ENCODE measurements around the gene SUCLA2.
A peak's percentile ranks its signal among the peaks of the same experiment; 100 is the strongest.

SUCLA2 gene

DNA sequence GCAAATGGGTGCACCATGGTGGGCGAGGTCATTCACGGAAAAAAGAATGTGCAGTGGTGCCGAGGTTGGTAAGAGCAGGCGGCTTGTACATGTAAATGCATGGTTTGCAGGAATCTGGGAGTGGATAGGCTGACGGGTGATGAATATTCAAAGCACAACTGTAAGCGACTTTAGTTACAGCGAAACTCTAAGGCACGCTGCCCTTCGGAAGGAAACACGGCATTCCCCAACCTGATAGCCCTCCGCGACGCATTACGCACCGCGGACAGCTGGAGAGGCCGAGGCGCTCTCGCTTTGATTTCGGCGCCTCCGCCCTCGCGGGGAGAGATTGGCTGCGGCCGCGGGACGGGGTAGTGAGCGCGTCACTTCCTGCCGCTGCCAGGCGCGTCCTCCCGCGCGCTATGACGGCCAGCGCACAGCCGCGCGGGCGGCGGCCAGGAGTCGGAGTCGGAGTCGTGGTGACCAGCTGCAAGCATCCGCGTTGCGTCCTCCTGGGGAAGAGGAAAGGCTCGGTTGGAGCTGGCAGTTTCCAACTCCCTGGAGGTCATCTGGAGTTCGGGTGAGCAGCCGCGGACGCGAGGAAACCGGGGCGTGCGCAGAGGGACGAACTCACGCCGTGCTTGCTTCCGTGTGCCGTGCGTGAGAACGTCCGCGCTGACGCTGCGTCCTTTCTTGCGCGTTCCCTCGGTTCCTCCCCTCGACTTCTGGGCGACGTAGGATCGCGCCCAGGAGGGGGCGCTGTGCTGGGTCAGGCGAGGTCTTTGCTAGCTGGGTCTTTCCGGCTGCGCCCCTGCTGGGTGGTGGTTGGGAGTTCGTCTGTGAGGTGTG lies 36.5 kb upstream of the SUCLA2 start, which contains the start of gene NUDT15:
TSS of gene NUDT15 (plus strand) at position 381 of the 828 bp plus-strand sequence. CDS start at position 402, 21 bp downstream.
- peak within 1 kb of the TSS; percentile 95 for H3K27ac ChIP-seq

DNA sequence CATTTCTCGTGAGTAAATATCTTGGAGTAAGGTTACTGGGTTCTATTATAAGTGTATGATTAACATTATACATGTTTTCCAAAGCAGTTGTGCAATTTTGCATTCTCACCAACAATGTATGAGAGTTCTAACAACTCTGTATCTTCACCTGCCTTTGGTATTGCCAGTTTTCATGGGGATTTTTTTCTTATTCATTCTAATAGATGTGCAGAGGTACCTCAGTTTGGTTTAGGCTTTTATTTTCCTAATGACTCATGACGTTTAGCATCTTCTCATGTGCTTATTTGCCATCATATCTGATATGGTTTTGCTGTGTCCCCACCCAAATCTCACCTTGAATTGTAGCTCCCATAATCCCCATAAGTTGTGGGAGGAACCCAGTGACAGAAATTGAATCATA lies 28.8 kb upstream of the SUCLA2 start:
- no peak overlapping the region for H3K27ac ChIP-seq
- TF ChIP-seq, protein P1, sequence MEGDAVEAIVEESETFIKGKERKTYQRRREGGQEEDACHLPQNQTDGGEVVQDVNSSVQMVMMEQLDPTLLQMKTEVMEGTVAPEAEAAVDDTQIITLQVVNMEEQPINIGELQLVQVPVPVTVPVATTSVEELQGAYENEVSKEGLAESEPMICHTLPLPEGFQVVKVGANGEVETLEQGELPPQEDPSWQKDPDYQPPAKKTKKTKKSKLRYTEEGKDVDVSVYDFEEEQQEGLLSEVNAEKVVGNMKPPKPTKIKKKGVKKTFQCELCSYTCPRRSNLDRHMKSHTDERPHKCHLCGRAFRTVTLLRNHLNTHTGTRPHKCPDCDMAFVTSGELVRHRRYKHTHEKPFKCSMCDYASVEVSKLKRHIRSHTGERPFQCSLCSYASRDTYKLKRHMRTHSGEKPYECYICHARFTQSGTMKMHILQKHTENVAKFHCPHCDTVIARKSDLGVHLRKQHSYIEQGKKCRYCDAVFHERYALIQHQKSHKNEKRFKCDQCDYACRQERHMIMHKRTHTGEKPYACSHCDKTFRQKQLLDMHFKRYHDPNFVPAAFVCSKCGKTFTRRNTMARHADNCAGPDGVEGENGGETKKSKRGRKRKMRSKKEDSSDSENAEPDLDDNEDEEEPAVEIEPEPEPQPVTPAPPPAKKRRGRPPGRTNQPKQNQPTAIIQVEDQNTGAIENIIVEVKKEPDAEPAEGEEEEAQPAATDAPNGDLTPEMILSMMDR (IDR thresholded peaks at IDR 0.05) = no peak
- no peak for TF ChIP-seq ZFX (IDR thresholded peaks at IDR 0.05; ENCODE audit: borderline replicate concordance)

More for the DNA sequence above, 36.5 kb upstream of the SUCLA2 start, which contains the start of gene NUDT15:
- TF ChIP-seq, protein P1 (IDR thresholded peaks at IDR 0.05) = peak; percentile 97
- TF ChIP-seq ZFX (IDR thresholded peaks at IDR 0.05; ENCODE audit: borderline replicate concordance) = no peak

- no peak for TF ChIP-seq ZFX (IDR thresholded peaks at IDR 0.05; ENCODE audit: borderline replicate concordance)
- TF ChIP-seq, protein P1 (IDR thresholded peaks at IDR 0.05) = no peak
- H3K27ac ChIP-seq = no peak overlapping the region
Measured at GRCh38 chr13:48028066-48028465, 27.0 kb upstream of the SUCLA2 start.

DNA sequence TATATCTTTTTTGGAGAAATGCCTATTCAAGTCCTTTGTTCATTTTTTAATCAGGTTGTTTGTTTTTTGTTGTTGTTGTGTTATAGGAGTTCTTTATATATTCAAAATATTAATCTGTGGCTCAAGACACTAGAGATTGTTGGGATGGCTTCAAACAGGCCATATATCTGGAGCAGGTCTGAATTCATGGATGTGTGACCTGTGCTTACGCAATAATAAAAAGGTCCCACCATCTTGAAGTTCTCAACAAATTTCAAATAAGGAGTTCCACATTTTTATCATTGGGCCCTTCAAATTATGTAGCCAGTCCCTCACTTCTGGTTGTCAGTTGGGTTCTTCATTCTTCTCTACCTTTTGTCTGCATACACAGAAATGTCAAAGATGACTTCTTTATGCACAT lies 18.7 kb upstream of the SUCLA2 start:
- TF ChIP-seq, protein P1 (IDR thresholded peaks at IDR 0.05) = no peak
- TF ChIP-seq ZFX (IDR thresholded peaks at IDR 0.05; ENCODE audit: borderline replicate concordance) = no peak
- H3K27ac ChIP-seq = no peak overlapping the region

DNA sequence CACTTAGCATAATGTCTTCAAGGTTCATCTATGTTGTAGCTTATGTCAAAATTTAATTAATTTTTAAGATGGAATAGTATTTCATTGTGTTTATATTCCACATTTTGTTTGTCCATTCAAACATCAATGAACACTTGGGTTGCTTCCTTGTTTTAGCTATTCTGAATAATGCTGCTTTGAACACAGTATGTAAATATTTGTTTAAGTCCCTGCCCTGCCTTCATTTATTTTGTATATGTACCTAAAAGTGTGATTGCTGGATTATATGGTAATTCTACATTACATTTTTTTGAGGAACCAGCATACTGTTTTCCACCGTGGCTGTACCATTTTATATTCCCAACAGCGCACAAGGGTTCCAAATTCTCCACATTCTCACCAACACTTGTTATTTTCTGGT lies 17.6 kb upstream of the SUCLA2 start:
- peak overlapping the region; percentile 38; the same call in 1 of the 2 replicates for H3K27ac ChIP-seq
- TF ChIP-seq, protein P1 (IDR thresholded peaks at IDR 0.05) = no peak
- TF ChIP-seq ZFX (IDR thresholded peaks at IDR 0.05; ENCODE audit: borderline replicate concordance) = no peak

GRCh38 chr13:48014359-48014758 lies 13.3 kb upstream of the SUCLA2 start:
- H3K27ac ChIP-seq = no peak overlapping the region
- TF ChIP-seq, protein P1 (IDR thresholded peaks at IDR 0.05) = no peak
- TF ChIP-seq ZFX (IDR thresholded peaks at IDR 0.05; ENCODE audit: borderline replicate concordance) = no peak

GRCh38 chr13:48012668-48013067 lies 11.6 kb upstream of the SUCLA2 start:
- H3K27ac ChIP-seq = no peak overlapping the region
- TF ChIP-seq, protein P1 (IDR thresholded peaks at IDR 0.05) = no peak
- TF ChIP-seq ZFX (IDR thresholded peaks at IDR 0.05; ENCODE audit: borderline replicate concordance) = no peak

All from 22Rv1 (cell line).